Fibroblast of peridontal ligament (primary cell): ENCODE results near the gene LIME1.
"Not testable (repeated sequence)": the region's sequence is repeated elsewhere in the genome, so short reads cannot be mapped to it uniquely, and the experiment has no call there.

Experiments
- DNase-seq: peaks from one replicate; pipeline ENCODE4 v3.0.0-alpha.2; 2010; ENCODE audit errors: extremely low read depth

LIME1 gene

GRCh38 chr20:63773571-63774241 lies 37.2 kb downstream of the LIME1 start:
- no peak for DNase-seq

GRCh38 chr20:63774306-63774705 lies 37.8 kb downstream of the LIME1 start:
- no peak for DNase-seq

- DNase-seq, result peak; percentile 5
These were observed 38.9 kb downstream of the LIME1 start for GRCh38 chr20:63775096-63775978.

- DNase-seq, result not testable (repeated sequence)
These were observed 40.4 kb downstream of the LIME1 start for GRCh38 chr20:63776875-63777274.

GRCh38 chr20:63777614-63778013 lies 41.1 kb downstream of the LIME1 start:
- no peak for DNase-seq

GRCh38 chr20:63778034-63778752 lies 41.7 kb downstream of the LIME1 start:
- DNase-seq, result no peak

GRCh38 chr20:63778857-63779256 lies 42.4 kb downstream of the LIME1 start:
- no peak for DNase-seq

- no peak for DNase-seq
These were observed 44.7 kb downstream of the LIME1 start for GRCh38 chr20:63781181-63781580.

GRCh38 chr20:63782051-63782471 lies 45.6 kb downstream of the LIME1 start:
- DNase-seq, result no peak

GRCh38 chr20:63782521-63782971 lies 46.1 kb downstream of the LIME1 start:
- no peak for DNase-seq

GRCh38 chr20:63783970-63784369 lies 47.5 kb downstream of the LIME1 start:
- DNase-seq, result no peak

GRCh38 chr20:63785691-63786131 lies 49.2 kb downstream of the LIME1 start:
- no peak for DNase-seq

GRCh38 chr20:63787302-63787701 lies 50.8 kb downstream of the LIME1 start:
- no peak for DNase-seq

GRCh38 chr20:63787749-63788148 lies 51.3 kb downstream of the LIME1 start:
- DNase-seq, result no peak
